ENCODE results near the gene KRT2. TPM values are rescaled to one million over a fixed set of nuclear protein-coding genes. Genes with fewer than 3 reads are reported as not detected.

Gene KRT2
- total and polyA plus RNA-seq, 4 donors: not detected

DNA sequence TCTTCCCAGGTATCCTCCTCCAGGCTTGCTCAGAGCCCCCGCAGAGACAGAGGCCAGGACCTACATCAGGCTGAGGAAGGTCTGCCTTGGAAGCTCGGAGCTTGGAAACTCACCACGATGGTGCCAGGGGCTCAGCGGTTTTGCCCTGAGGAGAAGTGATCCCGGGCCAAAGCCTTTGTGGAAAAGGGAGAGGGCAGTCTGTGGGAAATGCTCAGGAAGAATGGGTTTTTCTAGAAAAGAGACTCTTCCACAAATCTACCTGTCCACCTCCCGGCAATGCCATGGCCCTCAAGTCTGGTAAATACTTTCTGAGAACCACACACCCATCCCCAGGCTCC, 8.0 kb downstream of the KRT2 start:
- H3K9ac ChIP-seq (ENCODE audit: low read depth in 1 of 2, low read length in 2 of 2): no peak overlapping the region
- H3K27ac ChIP-seq (ENCODE audit: low read depth in 1 of 2, low read length in 2 of 2): no peak overlapping the region
- WGBS: 88% methylated on average over 6 of the region's 6 CpGs
- no peaks in the 10 kb centered on the region for H3K4me1 ChIP-seq (ENCODE audit: control insufficient read depth in 4 of 4, insufficient read depth in 4 of 4, low read length in 3 of 4)
- no peak overlapping the region for H3K4me3 ChIP-seq (ENCODE audit: low read depth in 1 of 3, low read length in 3 of 3)
- H3K9me3 ChIP-seq (ENCODE audit: control insufficient read depth in 4 of 4, low read length in 3 of 4): no peaks in the 10 kb centered on the region
- DNase-seq (ENCODE audit: low spot score): peak; percentile 1
- H3K36me3 ChIP-seq (ENCODE audit: control insufficient read depth in 4 of 4, insufficient read depth in 3 of 4, low read depth in 1 of 4, low read length in 3 of 4): no peaks in the 10 kb centered on the region
- H3K27me3 ChIP-seq (ENCODE audit: control insufficient read depth in 4 of 4, insufficient read depth in 4 of 4, low read length in 3 of 4): peaks cover 0 to 3% (median 0%) of the 10 kb centered on the region in 4 donors
- TF ChIP-seq, protein P1, sequence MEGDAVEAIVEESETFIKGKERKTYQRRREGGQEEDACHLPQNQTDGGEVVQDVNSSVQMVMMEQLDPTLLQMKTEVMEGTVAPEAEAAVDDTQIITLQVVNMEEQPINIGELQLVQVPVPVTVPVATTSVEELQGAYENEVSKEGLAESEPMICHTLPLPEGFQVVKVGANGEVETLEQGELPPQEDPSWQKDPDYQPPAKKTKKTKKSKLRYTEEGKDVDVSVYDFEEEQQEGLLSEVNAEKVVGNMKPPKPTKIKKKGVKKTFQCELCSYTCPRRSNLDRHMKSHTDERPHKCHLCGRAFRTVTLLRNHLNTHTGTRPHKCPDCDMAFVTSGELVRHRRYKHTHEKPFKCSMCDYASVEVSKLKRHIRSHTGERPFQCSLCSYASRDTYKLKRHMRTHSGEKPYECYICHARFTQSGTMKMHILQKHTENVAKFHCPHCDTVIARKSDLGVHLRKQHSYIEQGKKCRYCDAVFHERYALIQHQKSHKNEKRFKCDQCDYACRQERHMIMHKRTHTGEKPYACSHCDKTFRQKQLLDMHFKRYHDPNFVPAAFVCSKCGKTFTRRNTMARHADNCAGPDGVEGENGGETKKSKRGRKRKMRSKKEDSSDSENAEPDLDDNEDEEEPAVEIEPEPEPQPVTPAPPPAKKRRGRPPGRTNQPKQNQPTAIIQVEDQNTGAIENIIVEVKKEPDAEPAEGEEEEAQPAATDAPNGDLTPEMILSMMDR (IDR thresholded peaks at IDR 0.05; ENCODE audit: low read depth, low read length, missing input control): no peak
- TF ChIP-seq, protein P2, sequence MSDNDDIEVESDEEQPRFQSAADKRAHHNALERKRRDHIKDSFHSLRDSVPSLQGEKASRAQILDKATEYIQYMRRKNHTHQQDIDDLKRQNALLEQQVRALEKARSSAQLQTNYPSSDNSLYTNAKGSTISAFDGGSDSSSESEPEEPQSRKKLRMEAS (IDR thresholded peaks at IDR 0.05): no peak
- TF ChIP-seq RXRA (IDR thresholded peaks at IDR 0.05): no peak
- TF ChIP-seq RAD21 (IDR thresholded peaks at IDR 0.05): no peak
- no peak for TF ChIP-seq NR2F2 (IDR thresholded peaks at IDR 0.05)
- no peak for TF ChIP-seq FOXA1 (IDR thresholded peaks at IDR 0.05)
- TF ChIP-seq EGR1 (IDR thresholded peaks at IDR 0.05; ENCODE audit: low read depth in 2 of 2): no peak
- TF ChIP-seq GABPA (IDR thresholded peaks at IDR 0.05 in 1 of 2, conservative IDR thresholded peaks at IDR 0.05 in 1 of 2): no peak
- TF ChIP-seq, protein P3, sequence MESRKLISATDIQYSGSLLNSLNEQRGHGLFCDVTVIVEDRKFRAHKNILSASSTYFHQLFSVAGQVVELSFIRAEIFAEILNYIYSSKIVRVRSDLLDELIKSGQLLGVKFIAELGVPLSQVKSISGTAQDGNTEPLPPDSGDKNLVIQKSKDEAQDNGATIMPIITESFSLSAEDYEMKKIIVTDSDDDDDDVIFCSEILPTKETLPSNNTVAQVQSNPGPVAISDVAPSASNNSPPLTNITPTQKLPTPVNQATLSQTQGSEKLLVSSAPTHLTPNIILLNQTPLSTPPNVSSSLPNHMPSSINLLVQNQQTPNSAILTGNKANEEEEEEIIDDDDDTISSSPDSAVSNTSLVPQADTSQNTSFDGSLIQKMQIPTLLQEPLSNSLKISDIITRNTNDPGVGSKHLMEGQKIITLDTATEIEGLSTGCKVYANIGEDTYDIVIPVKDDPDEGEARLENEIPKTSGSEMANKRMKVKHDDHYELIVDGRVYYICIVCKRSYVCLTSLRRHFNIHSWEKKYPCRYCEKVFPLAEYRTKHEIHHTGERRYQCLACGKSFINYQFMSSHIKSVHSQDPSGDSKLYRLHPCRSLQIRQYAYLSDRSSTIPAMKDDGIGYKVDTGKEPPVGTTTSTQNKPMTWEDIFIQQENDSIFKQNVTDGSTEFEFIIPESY (IDR thresholded peaks at IDR 0.05): no peak
- no peak for TF ChIP-seq HNF4G (IDR thresholded peaks at IDR 0.05)
- TF ChIP-seq, protein P4, sequence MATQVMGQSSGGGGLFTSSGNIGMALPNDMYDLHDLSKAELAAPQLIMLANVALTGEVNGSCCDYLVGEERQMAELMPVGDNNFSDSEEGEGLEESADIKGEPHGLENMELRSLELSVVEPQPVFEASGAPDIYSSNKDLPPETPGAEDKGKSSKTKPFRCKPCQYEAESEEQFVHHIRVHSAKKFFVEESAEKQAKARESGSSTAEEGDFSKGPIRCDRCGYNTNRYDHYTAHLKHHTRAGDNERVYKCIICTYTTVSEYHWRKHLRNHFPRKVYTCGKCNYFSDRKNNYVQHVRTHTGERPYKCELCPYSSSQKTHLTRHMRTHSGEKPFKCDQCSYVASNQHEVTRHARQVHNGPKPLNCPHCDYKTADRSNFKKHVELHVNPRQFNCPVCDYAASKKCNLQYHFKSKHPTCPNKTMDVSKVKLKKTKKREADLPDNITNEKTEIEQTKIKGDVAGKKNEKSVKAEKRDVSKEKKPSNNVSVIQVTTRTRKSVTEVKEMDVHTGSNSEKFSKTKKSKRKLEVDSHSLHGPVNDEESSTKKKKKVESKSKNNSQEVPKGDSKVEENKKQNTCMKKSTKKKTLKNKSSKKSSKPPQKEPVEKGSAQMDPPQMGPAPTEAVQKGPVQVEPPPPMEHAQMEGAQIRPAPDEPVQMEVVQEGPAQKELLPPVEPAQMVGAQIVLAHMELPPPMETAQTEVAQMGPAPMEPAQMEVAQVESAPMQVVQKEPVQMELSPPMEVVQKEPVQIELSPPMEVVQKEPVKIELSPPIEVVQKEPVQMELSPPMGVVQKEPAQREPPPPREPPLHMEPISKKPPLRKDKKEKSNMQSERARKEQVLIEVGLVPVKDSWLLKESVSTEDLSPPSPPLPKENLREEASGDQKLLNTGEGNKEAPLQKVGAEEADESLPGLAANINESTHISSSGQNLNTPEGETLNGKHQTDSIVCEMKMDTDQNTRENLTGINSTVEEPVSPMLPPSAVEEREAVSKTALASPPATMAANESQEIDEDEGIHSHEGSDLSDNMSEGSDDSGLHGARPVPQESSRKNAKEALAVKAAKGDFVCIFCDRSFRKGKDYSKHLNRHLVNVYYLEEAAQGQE (IDR thresholded peaks at IDR 0.05): no peak
- TF ChIP-seq HNF4A (conservative IDR thresholded peaks at IDR 0.05): no peak
- TF ChIP-seq YY1 (IDR thresholded peaks at IDR 0.05): no peak
- TF ChIP-seq SP1 (IDR thresholded peaks at IDR 0.05): no peak

DNA sequence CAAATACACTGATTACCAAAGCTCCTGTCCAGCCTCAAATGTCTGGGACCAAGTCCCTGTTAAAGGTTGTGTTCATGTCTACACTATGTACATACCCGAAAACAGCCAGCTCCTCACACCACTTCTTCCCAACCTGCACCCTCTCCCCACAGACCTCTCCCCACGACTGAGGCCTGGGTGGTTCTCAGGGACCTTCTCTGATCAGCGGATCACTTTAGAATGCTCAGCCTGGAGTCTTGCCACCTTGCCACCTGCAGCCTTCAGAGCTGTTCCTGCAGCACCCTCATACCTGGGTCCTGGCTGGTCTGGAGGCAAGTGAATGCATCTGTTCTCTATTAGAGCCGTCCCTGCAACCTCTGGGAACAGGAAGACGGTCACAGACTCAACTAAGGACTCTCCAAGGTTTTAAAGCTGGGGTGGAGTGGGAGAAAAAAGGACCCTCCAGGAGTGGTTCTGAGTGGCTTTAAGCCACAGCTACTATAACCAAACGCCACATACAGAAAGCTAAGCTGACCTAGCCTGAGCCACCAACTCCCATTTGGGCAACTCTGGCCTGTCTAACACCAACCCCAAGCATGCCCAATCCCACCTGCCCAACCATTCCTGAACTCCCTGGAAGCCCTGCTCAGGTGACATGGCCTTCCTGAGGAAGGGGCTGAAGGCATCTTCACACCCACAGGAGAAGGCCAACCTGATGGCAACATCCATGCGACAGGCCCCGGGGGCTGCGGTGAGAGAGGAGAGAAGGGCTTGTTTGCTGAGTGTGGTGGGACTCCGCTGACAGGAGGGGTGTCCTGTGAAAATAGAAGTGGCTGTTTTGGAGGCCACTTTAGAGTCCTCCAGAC, 8.6 kb downstream of the KRT2 start:
- Histone ChIP-seq H3K9me3 (ENCODE audit: control insufficient read depth in 4 of 4, low read length in 3 of 4) (no peaks in the 10 kb centered on the region), H3K36me3 (ENCODE audit: control insufficient read depth in 4 of 4, insufficient read depth in 3 of 4, low read depth in 1 of 4, low read length in 3 of 4) (no peaks in the 10 kb centered on the region), H3K4me1 (ENCODE audit: control insufficient read depth in 4 of 4, insufficient read depth in 4 of 4, low read length in 3 of 4) (no peaks in the 10 kb centered on the region), H3K27ac (ENCODE audit: low read depth in 1 of 2, low read length in 2 of 2) (no peak overlapping the region), H3K27me3 (ENCODE audit: control insufficient read depth in 4 of 4, insufficient read depth in 4 of 4, low read length in 3 of 4) (peaks cover 0 to 3% (median 0%) of the 10 kb centered on the region in 4 donors), H3K9ac (ENCODE audit: low read depth in 1 of 2, low read length in 2 of 2) (no peak overlapping the region), H3K4me3 (ENCODE audit: low read depth in 1 of 3, low read length in 3 of 3) (no peak overlapping the region)
- DNase-seq (ENCODE audit: low spot score): peak; percentile 24
- 91% methylated on average over 10 of the region's 10 CpGs for WGBS
- TF ChIP-seq, protein P3 (IDR thresholded peaks at IDR 0.05): no peak
- TF ChIP-seq RAD21 (IDR thresholded peaks at IDR 0.05) (no peak), EGR1 (IDR thresholded peaks at IDR 0.05; ENCODE audit: low read depth in 2 of 2) (no peak), JUND (IDR thresholded peaks at IDR 0.05) (no peak), NR2F2 (IDR thresholded peaks at IDR 0.05) (no peak), TAF1 (conservative IDR thresholded peaks at IDR 0.05) (no peak), HNF4A (conservative IDR thresholded peaks at IDR 0.05) (no peak), SP1 (IDR thresholded peaks at IDR 0.05) (no peak), HNF4G (IDR thresholded peaks at IDR 0.05) (no peak), FOXA1 (IDR thresholded peaks at IDR 0.05) (no peak), YY1 (IDR thresholded peaks at IDR 0.05) (no peak), RXRA (IDR thresholded peaks at IDR 0.05) (no peak)
- TF ChIP-seq, protein P2 (IDR thresholded peaks at IDR 0.05): no peak
- TF ChIP-seq, protein P1 (IDR thresholded peaks at IDR 0.05; ENCODE audit: low read depth, low read length, missing input control): no peak
- TF ChIP-seq, protein P5, sequence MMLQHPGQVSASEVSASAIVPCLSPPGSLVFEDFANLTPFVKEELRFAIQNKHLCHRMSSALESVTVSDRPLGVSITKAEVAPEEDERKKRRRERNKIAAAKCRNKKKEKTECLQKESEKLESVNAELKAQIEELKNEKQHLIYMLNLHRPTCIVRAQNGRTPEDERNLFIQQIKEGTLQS (IDR thresholded peaks at IDR 0.05): no peak

Measured in liver (tissue), 9 donors.